Cardiac fibroblast (primary cell): ENCODE data around the gene ATP6AP1.

Source experiments
- DNase-seq, 2 donors: peaks; one replicate each; pipeline versions ENCODE4 v3.0.0 to v3.0.0-alpha.2; 2010; ENCODE audit warnings: low read depth in 2 of 2
- H3K4me3 ChIP-seq, 2 donors: replicated peaks in 1 of 2; 1 replicate in 1 of 2; 2 replicates in 1 of 2; pipeline ENCODE4 v1.5.1; 2011; ENCODE audit warnings: low read depth in 2 of 2, low read length in 2 of 2, mild to moderate bottlenecking in 2 of 2, moderate library complexity in 1 of 2
- CTCF ChIP-seq: IDR thresholded peaks from one replicate; pipeline ENCODE4 v1.5.1; 2011; ENCODE audit warnings: low read depth, mild to moderate bottlenecking, low read length, inconsistent platforms

The ATP6AP1 gene

GRCh38 chrX:154443992-154444754, 15.7 kb downstream of the ATP6AP1 start, which contains the start of gene FAM50A:
Gene FAM50A (plus strand): TSS chrX:154444141. CDS start chrX:154444236, 95 bp downstream.
- TF ChIP-seq CTCF: no peak
- peak within 1 kb of the TSS; percentile 67 for H3K4me3 ChIP-seq
- DNase-seq: peak; percentile 53 to 65

GRCh38 chrX:154444755-154445246, 16.3 kb downstream of the ATP6AP1 start:
- no peak for DNase-seq
- no peak for TF ChIP-seq CTCF
- peak overlapping the region; percentile 67 for H3K4me3 ChIP-seq

GRCh38 chrX:154445776-154446175, 17.3 kb downstream of the ATP6AP1 start:
- TF ChIP-seq CTCF: no peak
- no peak overlapping the region for H3K4me3 ChIP-seq
- no peak for DNase-seq

GRCh38 chrX:154446430-154446829, 18.0 kb downstream of the ATP6AP1 start:
- H3K4me3 ChIP-seq: no peak overlapping the region
- no peak for DNase-seq
- TF ChIP-seq CTCF: no peak

- no peak for TF ChIP-seq CTCF
- no peak overlapping the region for H3K4me3 ChIP-seq
- DNase-seq: no peak
Observed at GRCh38 chrX:154448484-154448883, 20.0 kb downstream of the ATP6AP1 start.

GRCh38 chrX:154449618-154450017, 21.1 kb downstream of the ATP6AP1 start:
- DNase-seq: no peak
- TF ChIP-seq CTCF: no peak
- no peak overlapping the region for H3K4me3 ChIP-seq
